IMR-90 (cell line): ENCODE data around the gene HDAC5. TPM values are rescaled to one million over a fixed set of nuclear protein-coding genes. Genes with fewer than 3 reads are reported as not detected.
A peak's percentile ranks its signal among the peaks of the same experiment; 100 is the strongest.

Experiments
- ATAC-seq: fragments of 200-7000 bp; cut with Tn5 transposase; 2 replicates; pipeline ENCODE4 v1.9.1; 2020; ENCODE audit warnings: low read depth, mild to moderate bottlenecking, moderate library complexity
- BruUV-seq: library from RNA; stranded (reverse); fragments of 400-500 nt; replicated peaks from 2 replicates; lab custom pipeline; 2021; lab: Mats Ljungman, UMichigan
- CTCF ChIA-PET: fragments of 300-600 bp; formaldehyde crosslinking; extraction: SDS; loops from one replicate; lab custom pipeline; 2021; ENCODE audit warnings: antibody characterized with exemption; lab: Yijun Ruan, JAX
- POLR2A ChIA-PET: fragments of 300-600 bp; sonication (Branson Sonifier 250); formaldehyde crosslinking; loops from one replicate; lab custom pipeline; 2022; ENCODE audit warnings: antibody characterized with exemption; ENCODE audit not compliant: unreplicated experiment; lab: Charles Lee
- DNase-seq: peaks from one replicate; pipeline ENCODE4 v3.0.0; 2013
- H2AFZ ChIP-seq: replicated peaks from 2 replicates; pipeline ENCODE3; 2013; ENCODE audit warnings: low read length, mild to moderate bottlenecking; ENCODE audit not compliant: poor library complexity
- H2AK5ac ChIP-seq: 2 replicates; pipeline ENCODE4 v1.6.1; 2013; ENCODE audit warnings: low read depth, low read length, inconsistent platforms
- H2AK9ac ChIP-seq: replicated peaks from 2 replicates; pipeline ENCODE3; 2013; ENCODE audit warnings: mild to moderate bottlenecking, low read depth, low read length, moderate library complexity; ENCODE audit not compliant: poor library complexity
- H2BK120ac ChIP-seq: 2 replicates; pipeline ENCODE4 v1.6.1; 2013; ENCODE audit warnings: low read depth, low read length, inconsistent platforms
- H2BK15ac ChIP-seq: 3 replicates; pipeline ENCODE4 v1.6.1; 2013; ENCODE audit warnings: low read depth, low read length, inconsistent platforms
- H2BK20ac ChIP-seq: 2 replicates; pipeline ENCODE4 v1.6.1; 2013; ENCODE audit warnings: low read depth, mild to moderate bottlenecking, inconsistent platforms, low read length, moderate library complexity
- H2BK5ac ChIP-seq: 2 replicates; pipeline ENCODE4 v1.6.1; 2013; ENCODE audit warnings: mild to moderate bottlenecking, low read depth, low read length, inconsistent platforms; ENCODE audit not compliant: poor library complexity, severe bottlenecking
- H3K14ac ChIP-seq: replicated peaks from 2 replicates; pipeline ENCODE4 v1.6.1; 2013; ENCODE audit warnings: low read depth, low read length, inconsistent platforms
- H3K18ac ChIP-seq: 2 replicates; pipeline ENCODE4 v1.6.1; 2013; ENCODE audit warnings: low read depth, low read length, control low read depth
- H3K23ac ChIP-seq: 2 replicates; pipeline ENCODE4 v1.6.1; 2013; ENCODE audit warnings: low read depth, low read length, inconsistent platforms
- H3K27ac ChIP-seq: 2 replicates; pipeline ENCODE4 v1.5.1; 2013; ENCODE audit warnings: mild to moderate bottlenecking, control low read depth, low read length; ENCODE audit not compliant: insufficient read depth
- H3K27me3 ChIP-seq: 2 replicates; pipeline ENCODE4 v1.6.1; 2013; ENCODE audit warnings: low read length; ENCODE audit not compliant: control insufficient read depth, insufficient read depth
- H3K36me3 ChIP-seq: 2 replicates; pipeline ENCODE4 v1.6.1; 2013; ENCODE audit warnings: low read length, mixed read lengths; ENCODE audit not compliant: control insufficient read depth, insufficient read depth
- H3K4ac ChIP-seq: 2 replicates; pipeline ENCODE4 v1.6.1; 2013; ENCODE audit warnings: low read depth, low read length, inconsistent platforms
- H3K4me1 ChIP-seq: 2 replicates; pipeline ENCODE4 v1.6.1; 2013; ENCODE audit warnings: low read length, mixed read lengths; ENCODE audit not compliant: control insufficient read depth, insufficient read depth
- H3K4me2 ChIP-seq: 2 replicates; pipeline ENCODE4 v1.6.1; 2013; ENCODE audit warnings: low read depth, mild to moderate bottlenecking, control low read depth, low read length, moderate library complexity
- H3K4me3 ChIP-seq: 2 replicates; pipeline ENCODE4 v1.5.1; 2013; ENCODE audit warnings: low read depth, mild to moderate bottlenecking, control low read depth, low read length, moderate library complexity; ENCODE audit not compliant: insufficient read depth
- H3K56ac ChIP-seq: 2 replicates; pipeline ENCODE4 v1.6.1; 2013; ENCODE audit warnings: low read length, inconsistent platforms; ENCODE audit not compliant: insufficient read depth; ENCODE audit errors: extremely low read depth
- H3K79me1 ChIP-seq, 2 experiments: 2 replicates each; pipeline ENCODE4 v1.6.1; 2013; ENCODE audit warnings: low read length in 2 of 2, inconsistent platforms in 1 of 2, low read depth in 1 of 2
- H3K9ac ChIP-seq: 2 replicates; pipeline ENCODE4 v1.6.1; 2013; ENCODE audit warnings: low read depth, low read length, control low read depth
- H3K9me1 ChIP-seq: 2 replicates; pipeline ENCODE4 v1.6.1; 2013; ENCODE audit warnings: low read length, inconsistent platforms; ENCODE audit not compliant: insufficient read depth
- H3K9me3 ChIP-seq: 2 replicates; pipeline ENCODE4 v1.6.1; 2013; ENCODE audit warnings: low read length; ENCODE audit not compliant: control insufficient read depth, insufficient read depth
- H4K20me1 ChIP-seq: 2 replicates; pipeline ENCODE4 v1.6.1; 2013; ENCODE audit warnings: low read length, inconsistent platforms; ENCODE audit not compliant: insufficient read depth
- H4K5ac ChIP-seq: 2 replicates; pipeline ENCODE4 v1.6.1; 2013; ENCODE audit warnings: mild to moderate bottlenecking, low read depth, low read length, control low read depth
- H4K8ac ChIP-seq, 2 experiments: 2 replicates each; pipeline ENCODE4 v1.6.1; 2013; ENCODE audit warnings: low read depth in 2 of 2, low read length in 2 of 2, control low read depth in 1 of 2, inconsistent platforms in 1 of 2
- H4K91ac ChIP-seq: 2 replicates; pipeline ENCODE4 v1.6.1; 2013; ENCODE audit warnings: low read depth, low read length, inconsistent platforms; ENCODE audit not compliant: insufficient read depth
- BHLHE40 ChIP-seq: fragments of 150-350 bp; IDR thresholded peaks from 2 replicates; pipeline ENCODE4 v1.6.1; 2016; ENCODE audit warnings: mild to moderate bottlenecking, low read depth, low read length
- CEBPB ChIP-seq: IDR thresholded peaks from 2 replicates; pipeline ENCODE4 v1.6.1; 2012; ENCODE audit warnings: low read depth, low read length, improper control_type of control experiment
- CHD1 ChIP-seq: IDR thresholded peaks from 2 replicates; pipeline ENCODE4 v1.6.1; 2012; ENCODE audit warnings: low read depth, low read length, improper control_type of control experiment
- FOS ChIP-seq: fragments of 150-350 bp; IDR thresholded peaks from 2 replicates; pipeline ENCODE4 v1.6.1; 2016; ENCODE audit warnings: low read depth, low read length
- MAFK ChIP-seq: IDR thresholded peaks from 2 replicates; pipeline ENCODE4 v1.6.1; 2012; ENCODE audit warnings: low read depth, low read length, improper control_type of control experiment
- MAZ ChIP-seq: IDR thresholded peaks from 2 replicates; pipeline ENCODE4 v1.6.1; 2012; ENCODE audit warnings: low read depth, mild to moderate bottlenecking, low read length, improper control_type of control experiment, moderate library complexity, borderline replicate concordance
- MXI1 ChIP-seq: IDR thresholded peaks from 2 replicates; pipeline ENCODE4 v1.6.1; 2012; ENCODE audit warnings: low read depth, mild to moderate bottlenecking, low read length, moderate library complexity, borderline replicate concordance
- NFE2L2 ChIP-seq: fragments of 150-350 bp; IDR thresholded peaks from 2 replicates; pipeline ENCODE4 v1.6.1; 2016; ENCODE audit warnings: low read depth, mild to moderate bottlenecking, low read length
- POLR2A ChIP-seq: IDR thresholded peaks from 2 replicates; pipeline ENCODE4 v1.6.1; 2012; ENCODE audit warnings: mild to moderate bottlenecking, low read depth, low read length
- RAD21 ChIP-seq: IDR thresholded peaks from 2 replicates; pipeline ENCODE4 v1.6.1; 2012; ENCODE audit warnings: low read length, improper control_type of control experiment
- RCOR1 ChIP-seq: IDR thresholded peaks from 2 replicates; pipeline ENCODE4 v1.6.1; 2012; ENCODE audit warnings: mild to moderate bottlenecking, low read length, improper control_type of control experiment; ENCODE audit not compliant: insufficient replicate concordance
- RFX5 ChIP-seq: IDR thresholded peaks from 2 replicates; pipeline ENCODE4 v1.8.0; 2012; ENCODE audit warnings: low read depth, mild to moderate bottlenecking, low read length, moderate library complexity
- SMC3 ChIP-seq: fragments of 150-350 bp; IDR thresholded peaks from 2 replicates; pipeline ENCODE4 v1.6.1; 2016; ENCODE audit warnings: low read depth, mild to moderate bottlenecking, antibody characterized with exemption, low read length, moderate library complexity
- USF2 ChIP-seq: fragments of 150-350 bp; IDR thresholded peaks from 2 replicates; pipeline ENCODE4 v1.6.1; 2017; ENCODE audit warnings: mild to moderate bottlenecking, antibody characterized with exemption, low read length, low read depth
- WGBS, 2 experiments: methylation state at CpG; one replicate each; pipeline versions ENCODE4 v1.1.5 to v1.1.7; 2013; ENCODE audit warnings: missing lambda C conversion rate in 2 of 2; ENCODE audit not compliant: insufficient read length in 1 of 2; ENCODE audit errors: extremely low coverage in 2 of 2; 5-methylcytosine and 5-hydroxymethylcytosine counted together
- dilution Hi-C: fragments of 300-500 bp; cut with HindIII; formaldehyde crosslinking; loops from one replicate; pipeline ENCODE4 v1.14.3; 2018; ENCODE audit warnings: low sequenced_read_pairs; ENCODE audit not compliant: unreplicated experiment
- in situ Hi-C: fragments of 300-500 bp; cut with MboI; formaldehyde crosslinking; loops from 3 replicates; pipeline ENCODE4 v1.14.3; 2019; ENCODE audit warnings: low sequenced_read_pairs, inconsistent platforms, mixed read lengths
- intact Hi-C: fragments of 100-400 bp; cut with micrococcal nuclease; formaldehyde crosslinking; loops from 2 replicates; pipeline ENCODE4 v1.10.0; 2022
- polyA plus RNA-seq, 3 experiments: library from polyadenylated mRNA; depleted of rRNA; stranded (reverse); fragments of >200 nt; gene quantifications; 2 replicates each; pipeline ENCODE4 v1.2.3, GENCODE V29; 2012; ENCODE audit warnings: low replicate concordance in 1 of 3
- total RNA-seq: library from RNA; depleted of rRNA; stranded (reverse); fragments of >200 nt; gene quantifications from 2 replicates; pipeline ENCODE4 v1.2.3, GENCODE V29; 2012
- TF ChIP-seq, protein P1 (sequence below): fragments of 150-350 bp; IDR thresholded peaks from 2 replicates; pipeline ENCODE4 v1.6.1; 2016; ENCODE audit warnings: low read depth, mild to moderate bottlenecking, low read length, moderate library complexity, borderline replicate concordance

HDAC5 gene
- total and polyA plus RNA-seq, 2 of the 4 experiments (the other 2 are of a cell fraction): 47.0 to 61.3 TPM

GRCh38 chr17:44115585-44116415 lies 7.6 kb downstream of the HDAC5 start:
- Histone ChIP-seq H2BK5ac (no peak overlapping the region), H3K27ac (no peak overlapping the region), H2AFZ (no peak overlapping the region), H3K56ac (no peak overlapping the region), H2BK120ac (no peak overlapping the region), H3K18ac (no peak overlapping the region), H2AK5ac (peak overlapping the region; percentile 59; the same call in 1 of the 2 replicates), H3K9me3 (no peaks in the 10 kb centered on the region), H3K4me1 (peaks cover 10% of the 10 kb centered on the region), H2BK15ac (no peak overlapping the region), H3K4me3 (no peak overlapping the region), H4K20me1 (peaks cover 37% of the 10 kb centered on the region), H3K14ac (no peak overlapping the region), H3K9me1 (peaks cover 12% of the 10 kb centered on the region), H3K36me3 (peaks cover 2% of the 10 kb centered on the region; the same call in 1 of the 2 replicates), H3K23ac (no peak overlapping the region), H4K91ac (no peak overlapping the region), H3K27me3 (no peaks in the 10 kb centered on the region), H3K4me2 (no peak overlapping the region), H3K9ac (no peak overlapping the region), H2AK9ac (peak overlapping the region; percentile 22), H4K5ac (no peak overlapping the region), H2BK20ac (no peak overlapping the region), H3K79me1 (peaks cover 14 to 88% of the 10 kb centered on the region in 2 experiments; a peak in 3 of 4 replicates), H3K4ac (peak overlapping the region; percentile 25; the same call in 1 of the 2 replicates), H4K8ac (no peak overlapping the region)
- intact Hi-C loops (loop anchor here (1.0 to 2.0 kb wide), 3 partner anchors 74 to 171 kb away; no protein-coding TSS in a partner anchor), dilution Hi-C loops (no loop called here), in situ Hi-C loops (no loop called here)
- CTCF ChIA-PET: interaction anchor here (0.7 to 2.0 kb wide), 14 partner anchors 8 to 434 kb away, joined by 3 to 10 read pairs (median 4); partner anchors contain the start of genes G6PC3, HDAC5 and LSM12
- ATAC-seq: peak; percentile 66
- POLR2A ChIA-PET: interaction anchor here (0.8 kb wide), 1 partner anchor 55 kb away, joined by 3 read pairs; no protein-coding TSS in a partner anchor
- 80% methylated on average over 2 of the region's 11 CpGs; no CpG with 5 or more reads in 1 of the 2 experiments for WGBS, 2 experiments
- peak; percentile 43 for DNase-seq
- no TSS peak for BruUV-seq
- TF ChIP-seq RCOR1: no peak
- peak; percentile 82 for TF ChIP-seq RAD21
- TF ChIP-seq, protein P1, sequence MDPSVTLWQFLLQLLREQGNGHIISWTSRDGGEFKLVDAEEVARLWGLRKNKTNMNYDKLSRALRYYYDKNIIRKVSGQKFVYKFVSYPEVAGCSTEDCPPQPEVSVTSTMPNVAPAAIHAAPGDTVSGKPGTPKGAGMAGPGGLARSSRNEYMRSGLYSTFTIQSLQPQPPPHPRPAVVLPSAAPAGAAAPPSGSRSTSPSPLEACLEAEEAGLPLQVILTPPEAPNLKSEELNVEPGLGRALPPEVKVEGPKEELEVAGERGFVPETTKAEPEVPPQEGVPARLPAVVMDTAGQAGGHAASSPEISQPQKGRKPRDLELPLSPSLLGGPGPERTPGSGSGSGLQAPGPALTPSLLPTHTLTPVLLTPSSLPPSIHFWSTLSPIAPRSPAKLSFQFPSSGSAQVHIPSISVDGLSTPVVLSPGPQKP: no peak
- no peak for TF ChIP-seq FOS
- no peak for TF ChIP-seq CEBPB
- TF ChIP-seq POLR2A: no peak
- peak; percentile 79 for TF ChIP-seq SMC3
- no peak for TF ChIP-seq BHLHE40
- peak; percentile 97 for TF ChIP-seq MAZ
- TF ChIP-seq RFX5: no peak
- no peak for TF ChIP-seq MAFK
- TF ChIP-seq MXI1: no peak
- TF ChIP-seq USF2: no peak
- no peak for TF ChIP-seq NFE2L2
- TF ChIP-seq CHD1: no peak
